ENCODE measurements around the gene PLXDC2.
"Not testable (repeated sequence)": the region's sequence is repeated elsewhere in the genome, so short reads cannot be mapped to it uniquely, and the experiment has no call there.

PLXDC2 gene

GRCh38 chr10:19987931-19988330 lies 171.7 kb downstream of the PLXDC2 start:
- DNase-seq = no peak

GRCh38 chr10:19993714-19994315 lies 177.6 kb downstream of the PLXDC2 start:
- DNase-seq = no peak

GRCh38 chr10:19998482-19998881 lies 182.2 kb downstream of the PLXDC2 start:
- no peak for DNase-seq

- DNase-seq = no peak
Observed at GRCh38 chr10:19999431-19999830, 183.2 kb downstream of the PLXDC2 start.

- DNase-seq = not testable (repeated sequence)
Observed at GRCh38 chr10:20002026-20002425, 185.8 kb downstream of the PLXDC2 start.

GRCh38 chr10:20002657-20003056 lies 186.4 kb downstream of the PLXDC2 start:
- DNase-seq = no peak

- no peak for DNase-seq
Observed at GRCh38 chr10:20004087-20004523, 187.9 kb downstream of the PLXDC2 start.

GRCh38 chr10:20005638-20006037 lies 189.4 kb downstream of the PLXDC2 start:
- DNase-seq = no peak

- DNase-seq = no peak
Observed at GRCh38 chr10:20006169-20006870, 190.1 kb downstream of the PLXDC2 start.

- no peak for DNase-seq
Observed at GRCh38 chr10:20007426-20007825, 191.2 kb downstream of the PLXDC2 start.

- DNase-seq = no peak
Observed at GRCh38 chr10:20013991-20014750, 197.9 kb downstream of the PLXDC2 start.

- DNase-seq = no peak
Observed at GRCh38 chr10:20017961-20018360, 201.7 kb downstream of the PLXDC2 start.

GRCh38 chr10:20020677-20021076 lies 204.4 kb downstream of the PLXDC2 start:
- DNase-seq = no peak

- no peak for DNase-seq
Observed at GRCh38 chr10:20029523-20029922, 213.3 kb downstream of the PLXDC2 start.

GRCh38 chr10:20033476-20033875 lies 217.2 kb downstream of the PLXDC2 start:
- no peak for DNase-seq

GRCh38 chr10:20034732-20035131 lies 218.5 kb downstream of the PLXDC2 start:
- no peak for DNase-seq

GRCh38 chr10:20040012-20040411 lies 223.8 kb downstream of the PLXDC2 start:
- no peak for DNase-seq

GRCh38 chr10:20041931-20042330 lies 225.7 kb downstream of the PLXDC2 start:
- DNase-seq = no peak

GRCh38 chr10:20045100-20045499 lies 228.9 kb downstream of the PLXDC2 start:
- not testable (repeated sequence) for DNase-seq

- DNase-seq = no peak
Observed at GRCh38 chr10:20048161-20048560, 231.9 kb downstream of the PLXDC2 start.

GRCh38 chr10:20058135-20058534 lies 241.9 kb downstream of the PLXDC2 start:
- DNase-seq = no peak

- no peak for DNase-seq
Observed at GRCh38 chr10:20059084-20059835, 243.0 kb downstream of the PLXDC2 start.

- no peak for DNase-seq
Observed at GRCh38 chr10:20065814-20066213, 249.6 kb downstream of the PLXDC2 start.

Measured in NCI-H1092 treated with DMSO at 0.1 percent for 48 hours (cell line).